GM12878 (cell line): ENCODE measurements around the gene RANBP9. TPM values are rescaled to one million over a fixed set of nuclear protein-coding genes. Genes with fewer than 3 reads are reported as not detected.

Experiments
- ATAC-seq: fragments of 200-7000 bp; cut with Tn5 transposase; 3 replicates; pipeline ENCODE4 v1.9.1; 2020; ENCODE audit warnings: mild to moderate bottlenecking, moderate library complexity
- BruUV-seq: library from RNA; stranded (reverse); fragments of 400-500 nt; replicated peaks from 2 replicates; lab custom pipeline; 2021; lab: Mats Ljungman, UMichigan
- CTCF ChIA-PET: fragments of 300-600 bp; sonication (Branson Sonifier 250); formaldehyde crosslinking; extraction: SDS; loops from one replicate; lab custom pipeline; 2021; ENCODE audit warnings: inconsistent platforms; lab: Yijun Ruan, JAX
- POLR2A ChIA-PET: fragments of 350-600 bp; formaldehyde crosslinking; extraction: SDS; loops from one replicate; lab custom pipeline; 2021; ENCODE audit warnings: inconsistent platforms; lab: Charles Lee
- RAD21 ChIA-PET: fragments of 300-600 bp; sonication (Branson Sonifier 250); formaldehyde crosslinking; loops from one replicate; lab custom pipeline; 2023; ENCODE audit warnings: antibody characterized with exemption; ENCODE audit not compliant: unreplicated experiment; lab: Charles Lee
- SMC1A ChIA-PET: fragments of 300-600 bp; sonication (Branson Sonifier 250); formaldehyde crosslinking; loops from one replicate; lab custom pipeline; 2023; ENCODE audit not compliant: unreplicated experiment, uncharacterized antibody; lab: Charles Lee
- DNase-seq: peaks from one replicate; pipeline ENCODE4 v3.0.0-alpha.2; 2011; ENCODE audit warnings: low read depth, low spot score
- FAIRE-seq: peaks from 3 replicates; lab custom pipeline; 2011; peaks lifted over from hg19 to GRCh38; lab: Jason Lieb, UNC
- H2AFZ ChIP-seq: 2 replicates; pipeline ENCODE4 v1.6.0; 2011; ENCODE audit warnings: low read depth, low read length, control low read depth; ENCODE audit not compliant: control insufficient read depth
- H3K27ac ChIP-seq: 2 replicates; pipeline ENCODE4 v1.5.1; 2011; ENCODE audit warnings: control low read depth; ENCODE audit not compliant: control insufficient read depth, insufficient read depth
- H3K27me3 ChIP-seq, 2 experiments: replicated peaks in 1 of 2; 2 replicates each; pipeline versions ENCODE4 v1.6.0 to v1.6.1; 2011; ENCODE audit warnings: low read length in 1 of 2; ENCODE audit not compliant: control insufficient read depth in 2 of 2, insufficient read depth in 2 of 2
- H3K36me3 ChIP-seq, 2 experiments: 2 replicates each; pipeline ENCODE4 v1.5.1; 2011; ENCODE audit warnings: low read length in 1 of 2; ENCODE audit not compliant: control insufficient read depth in 2 of 2, insufficient read depth in 2 of 2
- H3K4me1 ChIP-seq: 2 replicates; pipeline ENCODE4 v1.6.1; 2011; ENCODE audit warnings: mild to moderate bottlenecking, low read length, moderate library complexity, mixed read lengths; ENCODE audit not compliant: control insufficient read depth, insufficient read depth
- H3K4me2 ChIP-seq: 2 replicates; pipeline ENCODE4 v1.6.0; 2011; ENCODE audit warnings: control low read depth; ENCODE audit not compliant: control insufficient read depth, insufficient read depth
- H3K4me3 ChIP-seq: fragments of 200-600 bp; sonication (generic); 2 replicates; pipeline ENCODE4 v1.5.1; 2016
- H3K79me2 ChIP-seq: 2 replicates; pipeline ENCODE4 v1.6.0; 2011; ENCODE audit warnings: low read length; ENCODE audit not compliant: control insufficient read depth, insufficient read depth
- H3K9ac ChIP-seq: 2 replicates; pipeline ENCODE4 v1.8.0; 2011; ENCODE audit warnings: low read length, control low read depth, mixed read lengths; ENCODE audit not compliant: control insufficient read depth, insufficient read depth
- H3K9me3 ChIP-seq: replicated peaks from 3 replicates; pipeline ENCODE4 v1.5.1; 2011; ENCODE audit warnings: mild to moderate bottlenecking, low read length; ENCODE audit not compliant: control insufficient read depth, insufficient read depth
- H4K20me1 ChIP-seq: 2 replicates; pipeline ENCODE4 v1.6.0; 2011; ENCODE audit not compliant: control insufficient read depth, insufficient read depth
- CBFB ChIP-seq: IDR thresholded peaks from 2 replicates; pipeline ENCODE4 v1.6.1; 2016; ENCODE audit warnings: antibody characterized with exemption, low read depth
- CBX3 ChIP-seq: fragments of 200-600 bp; sonication (generic); IDR thresholded peaks from 2 replicates; pipeline ENCODE4 v1.6.1; 2016; ENCODE audit warnings: low read depth, borderline replicate concordance
- CHD2 ChIP-seq: IDR thresholded peaks from 2 replicates; pipeline ENCODE4 v1.6.1; 2011; ENCODE audit warnings: low read depth, low read length, improper control_type of control experiment, borderline replicate concordance
- CTCF ChIP-seq, 3 experiments: IDR thresholded peaks in 2 of 3; conservative IDR thresholded peaks in 1 of 3; 2 replicates each; pipeline ENCODE4 v1.5.1; 2011; ENCODE audit warnings: low read depth in 3 of 3, low read length in 3 of 3, mild to moderate bottlenecking in 3 of 3, control low read depth in 2 of 3, moderate library complexity in 2 of 3, inconsistent platforms in 1 of 3, mixed read lengths in 1 of 3; ENCODE audit not compliant: control insufficient read depth in 2 of 3, insufficient read depth in 1 of 3; ENCODE audit errors: extremely low read depth in 1 of 3
- DPF2 ChIP-seq: fragments of 450-650 bp; IDR thresholded peaks from 2 replicates; pipeline ENCODE4 v1.6.1; 2017; ENCODE audit warnings: mild to moderate bottlenecking
- ETV6 ChIP-seq, 2 experiments: fragments of 450-650 bp in 1 of 2; IDR thresholded peaks in 1 of 2; conservative IDR thresholded peaks in 1 of 2; 2 replicates each; pipeline ENCODE4 v1.6.1; 2014; ENCODE audit warnings: antibody characterized with exemption in 1 of 2, borderline replicate concordance in 1 of 2, low read depth in 1 of 2, mild to moderate bottlenecking in 1 of 2, moderate library complexity in 1 of 2
- EZH2 ChIP-seq: IDR thresholded peaks from 2 replicates; pipeline ENCODE4 v1.6.1; 2012; ENCODE audit warnings: low read depth, mild to moderate bottlenecking, control low read depth, inconsistent platforms, low read length, borderline replicate concordance; ENCODE audit not compliant: control insufficient read depth
- KAT2A ChIP-seq: conservative IDR thresholded peaks from 2 replicates; pipeline ENCODE4 v1.6.1; 2011; ENCODE audit warnings: low read depth, low read length; ENCODE audit not compliant: control insufficient read depth
- LARP7 ChIP-seq: fragments of 450-650 bp; IDR thresholded peaks from 2 replicates; pipeline ENCODE4 v1.6.1; 2017; ENCODE audit warnings: mild to moderate bottlenecking
- MAX ChIP-seq: IDR thresholded peaks from 2 replicates; pipeline ENCODE4 v1.6.1; 2012; ENCODE audit warnings: low read depth, low read length, improper control_type of control experiment
- MLLT1 ChIP-seq: fragments of 450-650 bp; IDR thresholded peaks from 2 replicates; pipeline ENCODE4 v1.6.1; 2016; ENCODE audit warnings: mild to moderate bottlenecking
- NFIC ChIP-seq: IDR thresholded peaks from 2 replicates; pipeline ENCODE4 v1.6.1; 2012; ENCODE audit warnings: low read depth, mild to moderate bottlenecking, inconsistent platforms, low read length, moderate library complexity
- RAD51 ChIP-seq: fragments of 450-650 bp; IDR thresholded peaks from 2 replicates; pipeline ENCODE4 v1.6.1; 2016; ENCODE audit warnings: moderate library complexity, mild to moderate bottlenecking, inconsistent platforms
- SIN3A ChIP-seq: IDR thresholded peaks from 2 replicates; pipeline ENCODE4 v1.6.1; 2012; ENCODE audit warnings: low read depth, low read length, improper control_type of control experiment
- STAT1 ChIP-seq: fragments of 450-650 bp; conservative IDR thresholded peaks from 2 replicates; pipeline ENCODE4 v1.6.1; 2014; ENCODE audit warnings: antibody characterized with exemption, mild to moderate bottlenecking
- TCF3 ChIP-seq: IDR thresholded peaks from 2 replicates; pipeline ENCODE4 v1.6.1; 2012; ENCODE audit warnings: low read depth, mild to moderate bottlenecking, low read length, borderline replicate concordance; ENCODE audit not compliant: insufficient read depth
- ZBTB11 ChIP-seq: fragments of 450-650 bp; formaldehyde crosslinking; IDR thresholded peaks from 2 replicates; pipeline ENCODE4 v1.5.0; 2022; ENCODE audit warnings: mild to moderate bottlenecking, missing genetic modification characterization
- WGBS: methylation state at CpG from one replicate; pipeline ENCODE4 v1.1.6; 2016; ENCODE audit warnings: low lambda C conversion rate; ENCODE audit not compliant: insufficient replicate concordance, insufficient coverage; ENCODE audit errors: missing lambda C conversion rate; 5-methylcytosine and 5-hydroxymethylcytosine counted together
- in situ Hi-C: fragments of 300-500 bp; cut with MboI; formaldehyde crosslinking; loops from 9 replicates; pipeline ENCODE4 v1.14.3; 2018; ENCODE audit warnings: mixed read lengths
- intact Hi-C: fragments of 100-400 bp; cut with micrococcal nuclease; formaldehyde crosslinking; loops from one replicate; pipeline ENCODE4 v1.14.2; 2022; ENCODE audit not compliant: unreplicated experiment
- polyA plus RNA-seq, 11 experiments: library from polyadenylated mRNA; depleted of rRNA in 4 of 11; unstranded in 6 of 11; stranded (reverse) in 5 of 11; fragments of >200 nt; fragmentation: Nextera tagmentation in 4 of 11; fragmentation: Illumina TruSeq in 1 of 11; extraction: Ambion mirVana in 4 of 11; extraction: Trizol in 1 of 11; gene quantifications; 1 replicate in 1 of 11; 2 replicates in 10 of 11; pipeline versions ENCODE4 v1.2.1 to v1.2.3, GENCODE V29; 2011 to 2016; ENCODE audit warnings: inconsistent platforms in 2 of 11, missing spikeins in 2 of 11, low read depth in 1 of 11
- total RNA-seq, 4 experiments: library from RNA; depleted of rRNA in 3 of 4; stranded (reverse); fragments of >200 nt in 3 of 4; fragmentation: Illumina TruSeq in 1 of 4; extraction: Trizol in 1 of 4; gene quantifications; 2 replicates each; pipeline versions ENCODE4 v1.2.1 to v1.2.3, GENCODE V29; 2013 to 2021

Gene RANBP9
- total and polyA plus RNA-seq, 10 of the 15 experiments (the other 5 are each of a cell fraction or from before 2014, with no cell fraction given) = 3.7 to 43.1 (median 16.2) TPM

GRCh38 chr6:13604135-13604534 is 107.5 kb downstream of the RANBP9 start:
- POLR2A ChIA-PET = no interaction called here
- no peaks in the 10 kb centered on the region for H3K4me1 ChIP-seq
- TF ChIP-seq NFIC (no peak), ZBTB11 (CRISPR knock-in tag) (no peak), TCF3 (no peak), DPF2 (no peak), CHD2 (no peak), RAD51 (no peak), CBX3 (no peak), LARP7 (no peak), CTCF (IDR thresholded peaks at IDR 0.05 in 2 of 3, conservative IDR thresholded peaks at IDR 0.05 in 1 of 3; ENCODE audit: control insufficient read depth in 2 of 3, extremely low read depth in 1 of 3, insufficient read depth in 1 of 3, low read depth in 3 of 3, low read length in 3 of 3) (no peak), MAX (no peak), KAT2A (no peak), EZH2 (no peak), CBFB (no peak), MLLT1 (no peak), SIN3A (no peak), ETV6 (conservative IDR thresholded peaks at IDR 0.05 in 1 of 2, IDR thresholded peaks at IDR 0.05 in 1 of 2; ENCODE audit: borderline replicate concordance in 1 of 2, low read depth in 1 of 2) (no peak), STAT1 (no peak)

More at GRCh38 chr6:13604135-13604534, 107.5 kb downstream of the RANBP9 start:
- in situ Hi-C loops = no loop called here
- FAIRE-seq (no peak), ATAC-seq (no peak), DNase-seq (no peak)
- no TSS peak for BruUV-seq
- Histone ChIP-seq H3K79me2 (no peaks in the 10 kb centered on the region), H2AFZ (no peak overlapping the region), H3K9ac (no peak overlapping the region), H3K27ac (no peak overlapping the region), H4K20me1 (no peaks in the 10 kb centered on the region), H3K9me3 (no peaks in the 10 kb centered on the region), H3K36me3 (peaks cover 0 to 5% of the 10 kb centered on the region in 2 experiments; a peak in 1 of 4 replicates), H3K27me3 (no peaks in the 10 kb centered on the region), H3K4me2 (no peak overlapping the region), H3K4me3 (no peak overlapping the region)
- intact Hi-C loops = no loop called here
- ChIA-PET CTCF (interaction anchor here (0.7 to 2.2 kb wide), 5 partner anchors 10 to 225 kb away, joined by 3 to 9 read pairs (median 3); partner anchors contain the start of genes NOL7 and SIRT5), SMC1A (interaction anchor here (1.4 to 1.6 kb wide), 3 partner anchors 9 to 159 kb away, joined by 3 to 6 read pairs (median 4); no protein-coding TSS in a partner anchor), RAD21 (no interaction called here)
- WGBS = 94% methylated on average over 4 of the region's 4 CpGs
